ENCODE data around the gene PRKCZ.

Gene PRKCZ

DNA sequence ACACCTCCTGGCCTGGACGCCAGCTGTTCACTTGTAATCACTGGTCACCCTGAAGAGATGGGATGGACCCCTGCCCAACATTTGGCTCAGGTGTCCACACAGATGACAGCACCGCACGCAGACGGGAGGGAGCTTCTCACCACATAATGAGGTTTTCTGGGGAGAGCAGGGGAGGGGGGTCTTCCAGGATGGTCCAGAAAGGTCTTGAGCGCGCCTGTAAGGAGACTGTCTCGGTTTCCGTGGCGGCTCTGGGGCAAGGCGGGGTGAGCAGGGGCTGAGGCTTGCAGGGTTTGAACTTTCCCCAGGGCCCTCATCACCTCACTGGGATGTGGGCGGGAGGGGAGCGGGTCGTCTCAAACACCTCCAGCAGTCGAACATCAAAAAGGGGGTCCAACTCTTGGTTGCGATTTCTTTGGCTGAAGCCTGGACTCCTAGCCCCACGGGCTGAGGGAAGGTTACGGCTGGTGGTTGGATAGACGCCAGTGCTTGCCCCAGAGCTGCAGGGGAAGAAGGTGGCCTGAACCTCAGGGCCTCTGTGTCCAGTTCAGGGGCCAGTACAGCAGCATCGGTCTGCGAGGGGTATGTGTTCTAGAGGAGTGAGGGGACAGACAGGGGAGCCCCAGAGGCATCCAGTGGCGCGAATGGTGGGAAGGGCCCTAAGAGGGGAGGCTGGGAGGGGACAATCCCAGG lies 53.8 kb downstream of the PRKCZ start:
- Histone ChIP-seq H3K4me1 (ENCODE audit: control insufficient read depth, insufficient read depth, low read length) (no peaks in the 10 kb centered on the region), H3K36me3 (ENCODE audit: control insufficient read depth in 2 of 2, insufficient read depth in 2 of 2, low read length in 2 of 2) (no peaks in the 10 kb centered on the region), H3K27me3 (ENCODE audit: control insufficient read depth in 1 of 2, insufficient read depth in 2 of 2, low read length in 2 of 2) (peaks cover 5 to 8% of the 10 kb centered on the region in 2 donors), H3K27ac (ENCODE audit: low read length) (no peak overlapping the region), H3K9ac (ENCODE audit: low read length in 2 of 2) (no peak overlapping the region), H3K9me3 (ENCODE audit: control insufficient read depth in 2 of 2, low read length in 2 of 2) (no peaks in the 10 kb centered on the region), H3K4me3 (ENCODE audit: low read length in 2 of 2) (no peak overlapping the region)

DNA sequence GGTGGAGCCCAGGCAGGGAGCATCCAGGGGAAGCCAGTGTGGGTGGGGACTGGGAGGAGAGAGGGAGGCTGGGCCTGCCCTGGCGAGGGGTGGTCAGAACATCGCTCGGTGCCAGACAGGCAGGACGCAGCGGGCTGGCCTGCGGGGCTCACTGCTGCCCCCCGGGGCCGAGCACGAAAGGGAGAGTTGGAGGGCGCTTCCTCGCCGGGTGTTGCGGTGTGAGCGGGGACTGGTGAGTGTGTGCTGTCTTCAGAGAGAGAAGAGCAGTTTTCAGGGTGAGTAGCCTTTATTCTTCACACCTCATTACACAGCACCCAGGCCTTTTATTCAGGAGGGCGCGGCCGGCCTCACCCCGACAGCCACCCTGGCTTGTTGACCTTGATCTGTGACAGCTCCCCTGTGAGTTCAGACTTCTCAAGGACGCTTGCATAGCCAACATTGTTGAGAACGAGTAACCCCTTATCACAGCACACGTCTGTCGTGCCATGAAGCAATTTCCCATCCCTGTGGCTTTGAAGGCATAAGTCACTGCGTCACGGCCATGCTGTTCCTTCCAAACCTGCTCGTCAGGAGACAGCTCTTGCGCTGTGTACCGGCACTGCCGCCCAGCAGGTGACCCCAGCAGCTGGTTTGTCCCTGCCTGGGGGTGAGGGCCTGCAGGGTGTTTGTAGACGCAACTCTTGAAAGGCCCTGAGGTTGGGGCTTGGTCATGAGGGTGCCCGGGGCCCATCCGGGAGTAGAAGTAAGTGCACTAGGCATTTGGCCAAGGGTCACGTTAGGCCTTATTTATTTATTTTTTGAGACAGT lies 54.6 kb downstream of the PRKCZ start:
- Histone ChIP-seq H3K9me3 (ENCODE audit: control insufficient read depth in 2 of 2, low read length in 2 of 2) (no peaks in the 10 kb centered on the region), H3K27ac (ENCODE audit: low read length) (no peak overlapping the region), H3K4me3 (ENCODE audit: low read length in 2 of 2) (no peak overlapping the region), H3K9ac (ENCODE audit: low read length in 2 of 2) (no peak overlapping the region), H3K36me3 (ENCODE audit: control insufficient read depth in 2 of 2, insufficient read depth in 2 of 2, low read length in 2 of 2) (no peaks in the 10 kb centered on the region), H3K4me1 (ENCODE audit: control insufficient read depth, insufficient read depth, low read length) (no peaks in the 10 kb centered on the region), H3K27me3 (ENCODE audit: control insufficient read depth in 1 of 2, insufficient read depth in 2 of 2, low read length in 2 of 2) (peaks cover 5 to 14% of the 10 kb centered on the region in 2 donors)

DNA sequence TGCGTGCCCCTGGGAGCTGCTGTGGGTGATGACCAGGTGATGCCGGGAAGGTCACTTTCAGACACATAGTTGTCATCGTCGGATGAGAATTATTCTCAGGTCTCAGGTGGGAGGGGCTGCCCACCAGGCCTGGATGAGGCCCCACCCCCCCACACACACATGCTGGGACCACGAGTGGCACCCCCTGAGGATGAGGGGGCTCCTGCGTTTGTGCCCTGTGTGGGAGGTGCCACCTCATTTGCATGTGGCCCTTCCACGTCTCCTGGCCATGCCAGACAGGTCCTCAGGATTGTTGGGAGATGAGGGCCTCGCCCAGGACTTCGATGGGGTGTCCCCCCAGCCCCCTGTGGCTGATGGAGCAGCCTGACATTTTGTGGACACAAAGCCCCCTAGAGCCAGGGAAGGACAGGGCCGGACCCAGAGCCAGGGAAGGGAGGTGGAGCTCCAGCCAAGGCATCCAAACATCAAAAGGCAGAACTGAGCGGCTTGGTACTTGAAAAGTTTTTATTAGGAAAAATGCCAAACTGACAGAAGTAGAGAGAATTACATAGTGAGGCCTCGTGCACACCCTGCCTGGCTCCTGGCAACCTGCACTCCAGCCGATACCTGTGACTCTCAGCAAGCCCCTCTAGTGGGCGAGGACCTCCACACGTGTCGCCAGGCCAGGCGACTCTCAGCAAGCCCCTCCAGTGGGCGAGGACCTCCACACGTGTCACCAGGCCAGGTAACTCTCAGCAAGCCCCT lies 55.7 kb downstream of the PRKCZ start:
- Histone ChIP-seq H3K27me3 (ENCODE audit: control insufficient read depth in 1 of 2, insufficient read depth in 2 of 2, low read length in 2 of 2) (peaks cover 5 to 14% of the 10 kb centered on the region in 2 donors), H3K4me1 (ENCODE audit: control insufficient read depth, insufficient read depth, low read length) (no peaks in the 10 kb centered on the region), H3K27ac (ENCODE audit: low read length) (no peak overlapping the region), H3K9ac (ENCODE audit: low read length in 2 of 2) (no peak overlapping the region), H3K4me3 (ENCODE audit: low read length in 2 of 2) (no peak overlapping the region), H3K36me3 (ENCODE audit: control insufficient read depth in 2 of 2, insufficient read depth in 2 of 2, low read length in 2 of 2) (no peaks in the 10 kb centered on the region), H3K9me3 (ENCODE audit: control insufficient read depth in 2 of 2, low read length in 2 of 2) (no peaks in the 10 kb centered on the region)

DNA sequence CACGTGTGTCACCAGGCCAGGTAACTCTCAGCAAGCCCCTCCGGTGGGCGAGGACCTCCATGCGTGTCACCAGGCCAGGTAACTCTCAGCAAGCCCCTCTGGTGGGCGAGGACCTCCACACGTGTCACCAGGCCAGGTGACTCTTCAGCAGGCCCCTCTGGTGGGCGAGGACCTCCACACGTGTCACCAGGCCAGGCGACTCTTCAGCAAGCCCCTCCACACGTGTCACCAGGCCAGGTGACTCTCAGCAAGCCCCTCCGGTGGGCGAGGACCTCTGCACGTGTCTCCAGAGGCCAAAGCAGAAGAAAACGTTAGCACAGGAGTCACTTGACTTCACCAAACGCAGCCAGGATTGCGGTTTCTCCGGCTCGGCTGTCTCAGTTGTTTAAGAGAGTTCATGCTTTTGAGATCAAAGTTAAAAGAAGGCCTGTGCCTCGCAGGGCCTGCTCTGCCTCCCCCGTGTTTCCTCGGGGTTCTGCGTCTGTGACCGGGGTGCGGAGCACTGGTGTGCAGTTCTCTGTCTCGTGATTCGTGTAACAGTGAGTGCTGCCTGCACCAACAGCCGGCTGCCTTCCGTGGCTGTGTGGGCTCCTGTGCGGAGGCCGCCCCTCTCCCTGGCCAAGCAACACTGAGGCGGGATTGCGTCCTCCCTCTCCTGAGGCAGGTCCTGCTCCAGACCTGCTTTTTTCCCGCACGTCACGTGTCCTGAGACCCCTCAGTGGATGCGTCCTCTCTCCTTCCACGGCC lies 56.6 kb downstream of the PRKCZ start:
- Histone ChIP-seq H3K4me1 (ENCODE audit: control insufficient read depth, insufficient read depth, low read length) (no peaks in the 10 kb centered on the region), H3K9ac (ENCODE audit: low read length in 2 of 2) (no peak overlapping the region), H3K9me3 (ENCODE audit: control insufficient read depth in 2 of 2, low read length in 2 of 2) (no peaks in the 10 kb centered on the region), H3K27me3 (ENCODE audit: control insufficient read depth in 1 of 2, insufficient read depth in 2 of 2, low read length in 2 of 2) (peaks cover 2 to 11% of the 10 kb centered on the region in 2 donors), H3K4me3 (ENCODE audit: low read length in 2 of 2) (no peak overlapping the region), H3K27ac (ENCODE audit: low read length) (no peak overlapping the region), H3K36me3 (ENCODE audit: control insufficient read depth in 2 of 2, insufficient read depth in 2 of 2, low read length in 2 of 2) (no peaks in the 10 kb centered on the region)

DNA sequence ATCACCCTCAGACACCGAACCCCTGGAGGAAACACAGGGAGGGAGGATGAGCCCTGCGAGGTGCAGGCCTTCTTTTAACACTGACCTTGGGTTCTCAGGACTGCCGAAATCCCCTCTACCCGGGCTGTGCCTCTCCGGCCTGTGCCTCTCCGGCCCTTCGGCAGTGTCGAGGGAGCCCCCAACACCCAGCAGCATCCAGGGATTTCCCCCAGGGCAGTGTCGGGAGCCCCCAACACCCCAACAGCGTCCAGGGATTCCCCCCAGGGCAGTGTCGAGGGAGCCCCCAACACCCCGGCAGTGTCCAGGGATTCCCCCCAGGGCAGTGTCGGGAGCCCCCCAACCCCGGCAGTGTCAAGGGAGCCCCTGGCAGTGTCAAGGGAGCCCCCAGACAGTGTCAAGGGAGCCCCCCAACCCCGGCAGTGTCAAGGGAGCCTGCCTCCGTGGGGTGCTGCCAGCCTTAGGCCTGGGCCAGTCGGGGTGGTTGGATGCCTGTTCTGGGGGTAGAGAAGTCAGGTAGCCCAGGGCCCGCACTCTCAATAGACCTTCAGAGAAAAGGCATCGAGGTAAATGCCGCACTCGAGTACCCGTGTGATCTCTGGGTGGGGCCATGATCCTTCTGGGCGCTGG lies 57.5 kb downstream of the PRKCZ start:
- H3K27me3 ChIP-seq (ENCODE audit: control insufficient read depth in 1 of 2, insufficient read depth in 2 of 2, low read length in 2 of 2): peaks cover 2 to 10% of the 10 kb centered on the region in 2 donors
- no peak overlapping the region for H3K9ac ChIP-seq (ENCODE audit: low read length in 2 of 2)
- no peaks in the 10 kb centered on the region for H3K36me3 ChIP-seq (ENCODE audit: control insufficient read depth in 2 of 2, insufficient read depth in 2 of 2, low read length in 2 of 2)
- no peak overlapping the region for H3K27ac ChIP-seq (ENCODE audit: low read length)
- H3K4me1 ChIP-seq (ENCODE audit: control insufficient read depth, insufficient read depth, low read length): no peaks in the 10 kb centered on the region
- H3K9me3 ChIP-seq (ENCODE audit: control insufficient read depth in 2 of 2, low read length in 2 of 2): no peaks in the 10 kb centered on the region
- no peak overlapping the region for H3K4me3 ChIP-seq (ENCODE audit: low read length in 2 of 2)

DNA sequence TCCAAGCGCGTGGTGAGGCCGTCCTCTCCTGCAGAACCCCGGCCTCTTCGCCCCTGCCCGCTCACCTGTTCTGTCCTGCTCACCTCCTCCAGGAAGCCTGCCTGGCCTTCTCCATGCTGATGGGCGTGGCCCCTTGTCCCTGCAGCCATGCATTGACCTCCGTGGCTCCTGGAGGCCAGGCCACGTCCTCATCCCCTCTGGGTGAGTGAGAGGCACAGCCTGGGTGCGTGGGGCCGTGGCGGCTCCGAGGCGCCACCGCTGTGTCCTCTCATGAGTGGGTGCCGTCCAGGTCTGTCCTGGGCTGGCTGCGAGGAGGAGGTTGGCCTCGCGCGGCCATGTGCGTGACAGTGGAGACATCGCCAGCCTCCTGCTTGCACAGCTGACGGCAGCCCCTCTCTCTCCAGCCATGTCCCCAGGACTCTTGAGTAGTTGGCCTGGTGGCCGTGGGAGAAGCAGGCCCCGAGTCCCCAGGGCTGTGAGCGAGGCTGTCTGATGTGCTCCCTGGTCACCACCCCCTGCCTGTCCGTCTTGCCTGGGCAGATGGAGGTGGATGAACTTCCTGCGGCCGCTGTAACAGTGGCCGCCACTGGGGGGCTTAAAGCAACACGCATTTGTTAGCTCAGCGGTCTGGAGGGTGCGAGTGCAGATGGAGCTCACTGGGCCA lies 58.1 kb downstream of the PRKCZ start:
- no peaks in the 10 kb centered on the region for H3K4me1 ChIP-seq (ENCODE audit: control insufficient read depth, insufficient read depth, low read length)
- H3K27ac ChIP-seq (ENCODE audit: low read length): no peak overlapping the region
- H3K9me3 ChIP-seq (ENCODE audit: control insufficient read depth in 2 of 2, low read length in 2 of 2): no peaks in the 10 kb centered on the region
- no peaks in the 10 kb centered on the region for H3K36me3 ChIP-seq (ENCODE audit: control insufficient read depth in 2 of 2, insufficient read depth in 2 of 2, low read length in 2 of 2)
- no peak overlapping the region for H3K4me3 ChIP-seq (ENCODE audit: low read length in 2 of 2)
- no peak overlapping the region for H3K9ac ChIP-seq (ENCODE audit: low read length in 2 of 2)
- peaks cover 0 to 10% of the 10 kb centered on the region in 2 donors for H3K27me3 ChIP-seq (ENCODE audit: control insufficient read depth in 1 of 2, insufficient read depth in 2 of 2, low read length in 2 of 2)

DNA sequence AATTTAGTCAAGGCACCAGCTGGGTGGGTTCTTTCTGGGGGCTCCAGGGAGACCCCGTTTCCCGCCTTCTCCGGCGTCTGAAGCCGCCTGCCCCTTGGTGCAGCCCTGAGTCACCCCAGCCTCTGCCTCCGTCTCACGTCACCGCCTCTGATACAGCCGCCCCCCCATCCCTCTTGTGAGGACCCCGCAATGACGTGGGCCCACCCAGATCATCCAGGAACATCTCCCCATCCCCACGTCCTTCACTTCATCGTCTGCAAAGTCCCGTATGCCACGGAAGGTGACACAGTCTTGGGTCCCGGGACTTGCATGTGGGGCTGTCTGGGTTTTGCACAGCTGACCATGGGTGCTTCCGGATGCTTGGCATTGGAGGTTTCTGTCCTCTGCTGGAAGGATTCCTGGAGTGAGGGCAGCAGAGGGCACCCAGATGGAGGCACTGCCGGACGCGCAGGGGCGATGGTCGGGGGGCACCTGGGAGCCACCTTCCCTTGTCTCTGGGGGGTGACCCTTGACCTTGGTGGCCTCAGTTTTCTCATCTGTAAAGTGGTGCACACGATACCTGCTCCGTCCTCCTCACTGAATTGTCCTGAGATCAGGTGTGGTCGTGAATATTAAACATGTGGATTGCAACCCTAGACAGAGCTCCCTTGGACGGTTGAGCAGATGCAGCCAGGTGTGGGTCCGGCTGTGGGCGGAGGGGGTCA lies 58.8 kb downstream of the PRKCZ start:
- Histone ChIP-seq H3K36me3 (ENCODE audit: control insufficient read depth in 2 of 2, insufficient read depth in 2 of 2, low read length in 2 of 2) (no peaks in the 10 kb centered on the region), H3K4me1 (ENCODE audit: control insufficient read depth, insufficient read depth, low read length) (no peaks in the 10 kb centered on the region), H3K4me3 (ENCODE audit: low read length in 2 of 2) (no peak overlapping the region), H3K27me3 (ENCODE audit: control insufficient read depth in 1 of 2, insufficient read depth in 2 of 2, low read length in 2 of 2) (peaks cover 0 to 10% of the 10 kb centered on the region in 2 donors), H3K9ac (ENCODE audit: low read length in 2 of 2) (no peak overlapping the region), H3K9me3 (ENCODE audit: control insufficient read depth in 2 of 2, low read length in 2 of 2) (no peaks in the 10 kb centered on the region), H3K27ac (ENCODE audit: low read length) (no peak overlapping the region)

DNA sequence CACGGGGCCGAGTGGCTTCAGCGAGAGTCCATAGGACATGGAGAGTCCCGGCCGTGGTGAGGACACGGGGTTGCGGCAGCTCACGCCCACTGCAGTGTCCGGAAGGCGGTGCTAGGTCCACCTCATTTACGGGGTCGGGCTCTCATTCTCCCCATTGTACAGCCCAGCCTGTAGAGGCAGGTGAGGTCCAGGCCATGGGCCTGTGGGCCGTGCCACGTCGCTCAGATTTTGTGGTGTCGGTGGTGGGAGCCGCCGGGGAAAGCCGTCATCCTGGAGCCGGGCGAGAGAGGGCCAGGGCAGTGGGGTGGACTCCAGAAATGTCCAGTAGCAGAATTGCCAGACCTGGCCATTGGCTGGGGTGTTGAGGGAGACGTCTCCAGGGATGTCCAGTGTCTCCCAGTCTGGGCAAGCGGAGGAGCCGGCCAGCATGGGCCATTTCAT lies 59.4 kb downstream of the PRKCZ start:
- Histone ChIP-seq H3K36me3 (ENCODE audit: control insufficient read depth in 2 of 2, insufficient read depth in 2 of 2, low read length in 2 of 2) (no peaks in the 10 kb centered on the region), H3K4me1 (ENCODE audit: control insufficient read depth, insufficient read depth, low read length) (no peaks in the 10 kb centered on the region), H3K9ac (ENCODE audit: low read length in 2 of 2) (no peak overlapping the region), H3K27me3 (ENCODE audit: control insufficient read depth in 1 of 2, insufficient read depth in 2 of 2, low read length in 2 of 2) (peaks cover 0 to 10% of the 10 kb centered on the region in 2 donors), H3K4me3 (ENCODE audit: low read length in 2 of 2) (no peak overlapping the region), H3K9me3 (ENCODE audit: control insufficient read depth in 2 of 2, low read length in 2 of 2) (no peaks in the 10 kb centered on the region), H3K27ac (ENCODE audit: low read length) (no peak overlapping the region)

DNA sequence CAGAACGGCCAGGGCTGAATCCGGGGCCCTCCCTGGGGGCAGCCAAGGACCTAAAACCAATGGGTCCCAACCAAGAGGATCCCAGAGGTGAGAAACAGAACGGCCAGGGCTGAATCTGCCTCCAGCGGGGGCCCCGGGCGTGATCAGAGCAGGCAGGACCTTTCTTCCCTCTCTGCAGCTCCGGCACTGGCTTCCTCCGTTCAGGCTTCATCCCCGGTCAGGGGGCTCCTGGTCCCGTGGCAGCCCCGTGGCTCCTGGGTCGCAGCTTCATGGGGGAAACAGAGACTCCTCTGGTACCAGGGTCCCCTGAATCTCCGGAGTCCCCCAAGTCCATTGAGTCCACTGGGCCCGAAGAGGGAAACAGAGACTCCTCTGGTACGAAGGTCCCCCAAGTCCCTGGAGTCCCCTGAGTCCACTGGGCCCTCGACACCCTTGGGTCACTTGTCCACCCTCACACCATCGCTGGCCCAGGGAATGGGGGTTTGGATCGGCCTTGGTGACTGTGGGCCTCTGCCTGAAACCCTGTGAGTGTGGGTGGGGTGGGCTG lies 60.1 kb downstream of the PRKCZ start:
- H3K9ac ChIP-seq (ENCODE audit: low read length in 2 of 2): no peak overlapping the region
- H3K4me3 ChIP-seq (ENCODE audit: low read length in 2 of 2): no peak overlapping the region
- H3K9me3 ChIP-seq (ENCODE audit: control insufficient read depth in 2 of 2, low read length in 2 of 2): no peaks in the 10 kb centered on the region
- no peak overlapping the region for H3K27ac ChIP-seq (ENCODE audit: low read length)
- no peaks in the 10 kb centered on the region for H3K4me1 ChIP-seq (ENCODE audit: control insufficient read depth, insufficient read depth, low read length)
- H3K36me3 ChIP-seq (ENCODE audit: control insufficient read depth in 2 of 2, insufficient read depth in 2 of 2, low read length in 2 of 2): no peaks in the 10 kb centered on the region
- peaks cover 0 to 10% of the 10 kb centered on the region in 2 donors for H3K27me3 ChIP-seq (ENCODE audit: control insufficient read depth in 1 of 2, insufficient read depth in 2 of 2, low read length in 2 of 2)
